Left ventricle myocardium inferior (tissue), 1 donor: Measurements from ENCODE around the gene ROR1. TPM values are rescaled to one million over a fixed set of nuclear protein-coding genes. Genes with fewer than 3 reads are reported as not detected.

ENCODE experiments used
- DNase-seq: peaks from one replicate; pipeline ENCODE4 v3.0.0-alpha.2; 2020
- H3K27ac ChIP-seq: fragments of 200-600 bp; replicated peaks from 2 replicates; pipeline ENCODE4 v1.8.0; 2021
- H3K27me3 ChIP-seq: fragments of 200-600 bp; 2 replicates; pipeline ENCODE4 v1.8.0; 2021; ENCODE audit warnings: low read depth
- H3K36me3 ChIP-seq: fragments of 200-600 bp; 2 replicates; pipeline ENCODE4 v1.8.0; 2021
- H3K4me1 ChIP-seq: fragments of 200-600 bp; 2 replicates; pipeline ENCODE4 v1.8.0; 2021
- H3K4me3 ChIP-seq: fragments of 200-600 bp; 2 replicates; pipeline ENCODE4 v1.8.0; 2021; ENCODE audit warnings: mild to moderate bottlenecking, moderate library complexity
- H3K9me3 ChIP-seq: fragments of 200-600 bp; replicated peaks from 2 replicates; pipeline ENCODE4 v1.8.0; 2021
- intact Hi-C: fragments of 100-400 bp; cut with micrococcal nuclease; formaldehyde crosslinking; loops from one replicate; pipeline ENCODE4 v1.11.0; 2022
- total RNA-seq: library from RNA; stranded (reverse); fragmentation: NEBNext Ultra II Directional; extraction: Animal tissue kit (Norgen Biotek cat#: 25700); gene quantifications from one replicate; pipeline ENCODE4 v1.2.1, GENCODE V29; 2021
- TF ChIP-seq, protein P1 (sequence below): fragments of 200-600 bp; IDR thresholded peaks from 2 replicates; pipeline ENCODE4 v1.8.0; 2021; ENCODE audit warnings: antibody characterized with exemption, mild to moderate bottlenecking, borderline replicate concordance
- donor health status: DM: no; HTN: yes; CAD: no; lungs with severe emphysema.

The ROR1 gene
- total RNA-seq, 1 donor from 2014 or later = 14.0 TPM

DNA sequence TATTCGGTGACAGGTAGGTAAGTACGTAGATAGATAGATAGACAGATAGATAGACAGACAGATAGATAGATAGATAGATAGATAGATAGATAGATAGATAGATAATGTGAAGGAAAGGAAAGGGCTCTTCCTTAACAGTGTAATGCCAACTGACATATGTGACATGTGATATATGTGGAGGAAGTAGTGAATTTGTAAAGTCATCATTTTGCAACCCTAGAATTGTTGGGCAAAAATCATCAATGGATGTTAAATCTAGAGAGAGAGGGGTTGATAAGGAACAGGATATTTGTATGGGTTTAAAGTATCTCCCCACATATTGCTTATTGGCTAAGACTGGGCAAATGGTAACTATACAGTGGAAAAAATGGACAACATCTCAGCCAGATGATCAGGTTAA lies 166.6 kb downstream of the ROR1 start:
- intact Hi-C loops = no loop called here
- peaks cover 15% of the 10 kb centered on the region for H3K4me1 ChIP-seq
- TF ChIP-seq, protein P1, sequence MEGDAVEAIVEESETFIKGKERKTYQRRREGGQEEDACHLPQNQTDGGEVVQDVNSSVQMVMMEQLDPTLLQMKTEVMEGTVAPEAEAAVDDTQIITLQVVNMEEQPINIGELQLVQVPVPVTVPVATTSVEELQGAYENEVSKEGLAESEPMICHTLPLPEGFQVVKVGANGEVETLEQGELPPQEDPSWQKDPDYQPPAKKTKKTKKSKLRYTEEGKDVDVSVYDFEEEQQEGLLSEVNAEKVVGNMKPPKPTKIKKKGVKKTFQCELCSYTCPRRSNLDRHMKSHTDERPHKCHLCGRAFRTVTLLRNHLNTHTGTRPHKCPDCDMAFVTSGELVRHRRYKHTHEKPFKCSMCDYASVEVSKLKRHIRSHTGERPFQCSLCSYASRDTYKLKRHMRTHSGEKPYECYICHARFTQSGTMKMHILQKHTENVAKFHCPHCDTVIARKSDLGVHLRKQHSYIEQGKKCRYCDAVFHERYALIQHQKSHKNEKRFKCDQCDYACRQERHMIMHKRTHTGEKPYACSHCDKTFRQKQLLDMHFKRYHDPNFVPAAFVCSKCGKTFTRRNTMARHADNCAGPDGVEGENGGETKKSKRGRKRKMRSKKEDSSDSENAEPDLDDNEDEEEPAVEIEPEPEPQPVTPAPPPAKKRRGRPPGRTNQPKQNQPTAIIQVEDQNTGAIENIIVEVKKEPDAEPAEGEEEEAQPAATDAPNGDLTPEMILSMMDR = no peak
- H3K27me3 ChIP-seq = no peaks in the 10 kb centered on the region
- H3K36me3 ChIP-seq = no peaks in the 10 kb centered on the region
- no peak overlapping the region for H3K27ac ChIP-seq
- H3K4me3 ChIP-seq = no peak overlapping the region
- no peak for DNase-seq
- H3K9me3 ChIP-seq = no peaks in the 10 kb centered on the region

DNA sequence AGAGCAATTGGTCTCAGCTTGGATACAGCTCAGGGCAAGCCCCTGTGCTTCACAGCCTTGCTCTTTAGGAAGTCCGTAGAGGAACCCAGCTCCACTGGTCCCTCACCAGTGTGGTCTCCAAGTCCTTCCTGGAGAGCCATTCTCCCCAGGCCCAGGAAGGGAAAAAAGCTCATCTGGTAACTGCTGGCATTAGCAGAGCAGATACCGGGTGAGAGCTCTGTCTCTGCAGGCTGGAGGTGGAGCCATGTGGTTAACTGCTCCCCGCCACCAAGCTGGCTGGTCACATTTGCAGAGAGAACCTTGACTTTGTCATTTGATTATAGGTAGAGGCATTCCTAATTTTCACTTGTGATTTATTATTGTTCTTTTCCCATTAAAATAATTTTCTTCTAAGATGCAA lies 169.6 kb downstream of the ROR1 start:
- H3K27ac ChIP-seq = no peak overlapping the region
- H3K36me3 ChIP-seq = no peaks in the 10 kb centered on the region
- peaks cover 21% of the 10 kb centered on the region for H3K4me1 ChIP-seq
- intact Hi-C loops = no loop called here
- TF ChIP-seq, protein P1 = no peak
- no peak for DNase-seq
- H3K27me3 ChIP-seq = no peaks in the 10 kb centered on the region
- no peaks in the 10 kb centered on the region for H3K9me3 ChIP-seq
- no peak overlapping the region for H3K4me3 ChIP-seq

DNA sequence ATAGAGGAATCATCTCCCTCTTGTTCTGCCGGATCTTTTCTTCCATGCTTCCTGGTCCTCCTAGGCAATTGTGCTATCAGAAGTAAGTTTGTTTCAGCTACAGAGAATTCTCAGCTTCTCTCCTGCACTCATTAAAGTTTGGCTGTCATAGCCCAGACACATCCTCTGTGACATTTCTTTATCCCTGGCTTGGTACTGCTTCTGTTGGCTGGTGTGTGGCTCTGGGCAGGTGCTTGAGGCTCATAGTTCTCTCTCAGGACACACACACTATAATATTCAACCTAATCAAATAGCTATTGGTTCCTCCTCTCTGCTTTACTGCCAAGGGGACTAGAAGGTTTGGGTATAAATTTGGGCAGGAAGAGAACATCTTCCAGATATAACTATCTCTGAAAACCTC lies 172.1 kb downstream of the ROR1 start:
- Histone ChIP-seq H3K27me3 (no peaks in the 10 kb centered on the region), H3K27ac (no peak overlapping the region), H3K4me1 (peaks cover 46% of the 10 kb centered on the region), H3K4me3 (no peak overlapping the region), H3K9me3 (no peaks in the 10 kb centered on the region), H3K36me3 (no peaks in the 10 kb centered on the region)
- intact Hi-C loops = no loop called here
- TF ChIP-seq, protein P1 = no peak
- DNase-seq = no peak

DNA sequence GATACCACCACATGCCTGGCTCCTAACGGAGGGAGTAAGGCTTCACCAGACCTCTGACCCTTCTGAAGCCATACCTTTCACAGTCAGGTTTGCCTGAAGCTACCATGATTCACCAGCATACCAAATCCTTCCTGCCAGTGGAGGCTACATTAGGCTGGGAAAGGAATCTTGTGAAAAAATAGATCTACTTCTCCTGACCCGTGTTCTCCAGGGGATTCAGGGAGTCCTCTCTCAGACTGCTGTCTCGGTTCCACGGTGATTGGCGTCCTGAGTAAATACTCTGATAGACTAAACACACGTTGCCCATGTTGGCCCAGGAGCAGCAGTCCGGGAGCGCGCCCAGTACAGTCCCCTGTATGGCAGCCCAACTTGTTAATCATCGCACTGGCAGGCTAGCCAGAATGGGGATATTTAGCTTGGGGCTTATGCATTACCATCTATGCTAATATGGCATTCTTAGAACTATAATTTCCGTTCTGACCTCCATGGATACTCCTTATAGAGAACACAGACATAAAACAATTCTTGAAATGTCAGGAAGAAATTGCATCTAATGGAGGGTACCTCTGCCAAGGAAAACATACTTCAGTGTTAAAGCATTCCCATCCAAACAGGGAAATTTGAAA lies 173.2 kb downstream of the ROR1 start:
- H3K27me3 ChIP-seq = no peaks in the 10 kb centered on the region
- intact Hi-C loops = no loop called here
- no peaks in the 10 kb centered on the region for H3K9me3 ChIP-seq
- TF ChIP-seq, protein P1 = no peak
- peaks cover 51% of the 10 kb centered on the region for H3K4me1 ChIP-seq
- DNase-seq = peak; percentile 31
- peak overlapping the region; percentile 4 for H3K27ac ChIP-seq
- no peak overlapping the region for H3K4me3 ChIP-seq
- no peaks in the 10 kb centered on the region for H3K36me3 ChIP-seq

DNA sequence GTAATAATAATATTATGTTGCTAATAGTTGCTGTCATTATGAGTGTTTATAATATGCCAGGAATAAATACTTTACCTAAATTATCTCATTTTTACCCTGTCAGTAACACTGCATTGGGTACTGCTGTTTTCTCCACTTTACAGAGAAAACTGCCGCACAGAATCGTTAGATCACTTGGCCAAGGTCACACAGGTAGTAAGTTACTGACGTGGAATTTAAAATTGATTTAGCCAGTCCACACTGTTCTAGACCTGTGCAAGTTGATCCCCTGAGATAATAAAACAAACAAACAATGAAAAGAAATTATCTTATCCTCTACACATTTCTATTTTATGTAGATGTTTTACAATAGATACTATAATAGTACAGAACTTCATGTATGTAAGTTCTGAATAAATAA lies 174.1 kb downstream of the ROR1 start:
- DNase-seq = no peak
- Histone ChIP-seq H3K4me3 (no peak overlapping the region), H3K27ac (no peak overlapping the region), H3K36me3 (no peaks in the 10 kb centered on the region), H3K9me3 (no peaks in the 10 kb centered on the region), H3K4me1 (peaks cover 51% of the 10 kb centered on the region), H3K27me3 (no peaks in the 10 kb centered on the region)
- TF ChIP-seq, protein P1 = no peak
- intact Hi-C loops = no loop called here
